IMR-90 (cell line): Measurements from ENCODE around the gene ESR1. TPM values are rescaled to one million over a fixed set of nuclear protein-coding genes. Genes with fewer than 3 reads are reported as not detected.

Source experiments
- ATAC-seq: fragments of 200-7000 bp; cut with Tn5 transposase; 2 replicates; pipeline ENCODE4 v1.9.1; 2020; ENCODE audit warnings: low read depth, mild to moderate bottlenecking, moderate library complexity
- BruUV-seq: library from RNA; stranded (reverse); fragments of 400-500 nt; replicated peaks from 2 replicates; lab custom pipeline; 2021; lab: Mats Ljungman, UMichigan
- CTCF ChIA-PET: fragments of 300-600 bp; formaldehyde crosslinking; extraction: SDS; loops from one replicate; lab custom pipeline; 2021; ENCODE audit warnings: antibody characterized with exemption; lab: Yijun Ruan, JAX
- POLR2A ChIA-PET: fragments of 300-600 bp; sonication (Branson Sonifier 250); formaldehyde crosslinking; loops from one replicate; lab custom pipeline; 2022; ENCODE audit warnings: antibody characterized with exemption; ENCODE audit not compliant: unreplicated experiment; lab: Charles Lee
- DNase-seq: peaks from one replicate; pipeline ENCODE4 v3.0.0; 2013
- H2AFZ ChIP-seq: replicated peaks from 2 replicates; pipeline ENCODE3; 2013; ENCODE audit warnings: low read length, mild to moderate bottlenecking; ENCODE audit not compliant: poor library complexity
- H2AK5ac ChIP-seq: 2 replicates; pipeline ENCODE4 v1.6.1; 2013; ENCODE audit warnings: low read depth, low read length, inconsistent platforms
- H2AK9ac ChIP-seq: replicated peaks from 2 replicates; pipeline ENCODE3; 2013; ENCODE audit warnings: mild to moderate bottlenecking, low read depth, low read length, moderate library complexity; ENCODE audit not compliant: poor library complexity
- H2BK120ac ChIP-seq: 2 replicates; pipeline ENCODE4 v1.6.1; 2013; ENCODE audit warnings: low read depth, low read length, inconsistent platforms
- H2BK15ac ChIP-seq: 3 replicates; pipeline ENCODE4 v1.6.1; 2013; ENCODE audit warnings: low read depth, low read length, inconsistent platforms
- H2BK20ac ChIP-seq: 2 replicates; pipeline ENCODE4 v1.6.1; 2013; ENCODE audit warnings: low read depth, mild to moderate bottlenecking, inconsistent platforms, low read length, moderate library complexity
- H2BK5ac ChIP-seq: 2 replicates; pipeline ENCODE4 v1.6.1; 2013; ENCODE audit warnings: mild to moderate bottlenecking, low read depth, low read length, inconsistent platforms; ENCODE audit not compliant: poor library complexity, severe bottlenecking
- H3K14ac ChIP-seq: replicated peaks from 2 replicates; pipeline ENCODE4 v1.6.1; 2013; ENCODE audit warnings: low read depth, low read length, inconsistent platforms
- H3K18ac ChIP-seq: 2 replicates; pipeline ENCODE4 v1.6.1; 2013; ENCODE audit warnings: low read depth, low read length, control low read depth
- H3K23ac ChIP-seq: 2 replicates; pipeline ENCODE4 v1.6.1; 2013; ENCODE audit warnings: low read depth, low read length, inconsistent platforms
- H3K27ac ChIP-seq: 2 replicates; pipeline ENCODE4 v1.5.1; 2013; ENCODE audit warnings: mild to moderate bottlenecking, control low read depth, low read length; ENCODE audit not compliant: insufficient read depth
- H3K27me3 ChIP-seq: 2 replicates; pipeline ENCODE4 v1.6.1; 2013; ENCODE audit warnings: low read length; ENCODE audit not compliant: control insufficient read depth, insufficient read depth
- H3K36me3 ChIP-seq: 2 replicates; pipeline ENCODE4 v1.6.1; 2013; ENCODE audit warnings: low read length, mixed read lengths; ENCODE audit not compliant: control insufficient read depth, insufficient read depth
- H3K4ac ChIP-seq: 2 replicates; pipeline ENCODE4 v1.6.1; 2013; ENCODE audit warnings: low read depth, low read length, inconsistent platforms
- H3K4me1 ChIP-seq: 2 replicates; pipeline ENCODE4 v1.6.1; 2013; ENCODE audit warnings: low read length, mixed read lengths; ENCODE audit not compliant: control insufficient read depth, insufficient read depth
- H3K4me2 ChIP-seq: 2 replicates; pipeline ENCODE4 v1.6.1; 2013; ENCODE audit warnings: low read depth, mild to moderate bottlenecking, control low read depth, low read length, moderate library complexity
- H3K4me3 ChIP-seq: 2 replicates; pipeline ENCODE4 v1.5.1; 2013; ENCODE audit warnings: low read depth, mild to moderate bottlenecking, control low read depth, low read length, moderate library complexity; ENCODE audit not compliant: insufficient read depth
- H3K56ac ChIP-seq: 2 replicates; pipeline ENCODE4 v1.6.1; 2013; ENCODE audit warnings: low read length, inconsistent platforms; ENCODE audit not compliant: insufficient read depth; ENCODE audit errors: extremely low read depth
- H3K79me1 ChIP-seq, 2 experiments: 2 replicates each; pipeline ENCODE4 v1.6.1; 2013; ENCODE audit warnings: low read length in 2 of 2, inconsistent platforms in 1 of 2, low read depth in 1 of 2
- H3K9ac ChIP-seq: 2 replicates; pipeline ENCODE4 v1.6.1; 2013; ENCODE audit warnings: low read depth, low read length, control low read depth
- H3K9me1 ChIP-seq: 2 replicates; pipeline ENCODE4 v1.6.1; 2013; ENCODE audit warnings: low read length, inconsistent platforms; ENCODE audit not compliant: insufficient read depth
- H3K9me3 ChIP-seq: 2 replicates; pipeline ENCODE4 v1.6.1; 2013; ENCODE audit warnings: low read length; ENCODE audit not compliant: control insufficient read depth, insufficient read depth
- H4K20me1 ChIP-seq: 2 replicates; pipeline ENCODE4 v1.6.1; 2013; ENCODE audit warnings: low read length, inconsistent platforms; ENCODE audit not compliant: insufficient read depth
- H4K5ac ChIP-seq: 2 replicates; pipeline ENCODE4 v1.6.1; 2013; ENCODE audit warnings: mild to moderate bottlenecking, low read depth, low read length, control low read depth
- H4K8ac ChIP-seq, 2 experiments: 2 replicates each; pipeline ENCODE4 v1.6.1; 2013; ENCODE audit warnings: low read depth in 2 of 2, low read length in 2 of 2, control low read depth in 1 of 2, inconsistent platforms in 1 of 2
- H4K91ac ChIP-seq: 2 replicates; pipeline ENCODE4 v1.6.1; 2013; ENCODE audit warnings: low read depth, low read length, inconsistent platforms; ENCODE audit not compliant: insufficient read depth
- CHD1 ChIP-seq: IDR thresholded peaks from 2 replicates; pipeline ENCODE4 v1.6.1; 2012; ENCODE audit warnings: low read depth, low read length, improper control_type of control experiment
- RFX5 ChIP-seq: IDR thresholded peaks from 2 replicates; pipeline ENCODE4 v1.8.0; 2012; ENCODE audit warnings: low read depth, mild to moderate bottlenecking, low read length, moderate library complexity
- WGBS, 2 experiments: methylation state at CpG; one replicate each; pipeline versions ENCODE4 v1.1.5 to v1.1.7; 2013; ENCODE audit warnings: missing lambda C conversion rate in 2 of 2; ENCODE audit not compliant: insufficient read length in 1 of 2; ENCODE audit errors: extremely low coverage in 2 of 2; 5-methylcytosine and 5-hydroxymethylcytosine counted together
- dilution Hi-C: fragments of 300-500 bp; cut with HindIII; formaldehyde crosslinking; loops from one replicate; pipeline ENCODE4 v1.14.3; 2018; ENCODE audit warnings: low sequenced_read_pairs; ENCODE audit not compliant: unreplicated experiment
- in situ Hi-C: fragments of 300-500 bp; cut with MboI; formaldehyde crosslinking; loops from 3 replicates; pipeline ENCODE4 v1.14.3; 2019; ENCODE audit warnings: low sequenced_read_pairs, inconsistent platforms, mixed read lengths
- intact Hi-C: fragments of 100-400 bp; cut with micrococcal nuclease; formaldehyde crosslinking; loops from 2 replicates; pipeline ENCODE4 v1.10.0; 2022
- polyA plus RNA-seq, 3 experiments: library from polyadenylated mRNA; depleted of rRNA; stranded (reverse); fragments of >200 nt; gene quantifications; 2 replicates each; pipeline ENCODE4 v1.2.3, GENCODE V29; 2012; ENCODE audit warnings: low replicate concordance in 1 of 3
- total RNA-seq: library from RNA; depleted of rRNA; stranded (reverse); fragments of >200 nt; gene quantifications from 2 replicates; pipeline ENCODE4 v1.2.3, GENCODE V29; 2012

ESR1 gene
- total and polyA plus RNA-seq, 2 of the 4 experiments (the other 2 are of a cell fraction) = not detected

- Histone ChIP-seq H3K23ac (no peak overlapping the region), H2BK20ac (no peak overlapping the region), H4K5ac (no peak overlapping the region), H3K4me1 (peaks cover 9% of the 10 kb centered on the region), H3K4ac (no peak overlapping the region), H2BK5ac (no peak overlapping the region), H3K9ac (no peak overlapping the region), H3K79me1 (no peaks in the 10 kb centered on the region; a peak in 1 of 4 replicates), H2AFZ (no peak overlapping the region), H3K56ac (no peak overlapping the region), H3K9me1 (peaks cover 14% of the 10 kb centered on the region), H3K4me2 (no peak overlapping the region), H3K9me3 (no peaks in the 10 kb centered on the region), H3K18ac (no peak overlapping the region), H4K8ac (no peak overlapping the region), H3K4me3 (no peak overlapping the region), H3K27me3 (no peaks in the 10 kb centered on the region), H2AK5ac (no peak overlapping the region), H4K91ac (no peak overlapping the region), H2BK120ac (no peak overlapping the region), H2BK15ac (no peak overlapping the region), H3K36me3 (peaks cover 37% of the 10 kb centered on the region), H2AK9ac (no peak overlapping the region), H3K14ac (no peak overlapping the region), H4K20me1 (peaks cover 5% of the 10 kb centered on the region; the same call in 1 of the 2 replicates), H3K27ac (no peak overlapping the region)
- no CpG with 5 or more reads among the region's 1 CpG for WGBS, 2 experiments
- TF ChIP-seq CHD1 (no peak), RFX5 (no peak)
- DNase-seq (no peak), ATAC-seq (no peak)
- POLR2A ChIA-PET = no interaction called here
- BruUV-seq = no TSS peak
- dilution Hi-C loops = no loop called here
- CTCF ChIA-PET = interaction anchor here (0.6 kb wide), 1 partner anchor 120 kb away, joined by 3 read pairs; no protein-coding TSS in a partner anchor
- intact Hi-C loops = no loop called here
- in situ Hi-C loops = loop anchor here (25.0 kb wide), 1 partner anchor 711 kb away; no protein-coding TSS in a partner anchor
These were observed 340.9 kb downstream of the ESR1 start for GRCh38 chr6:152148412-152148811.
